GM10266 (cell line): ENCODE data around the gene GPR183.
"Not testable (repeated sequence)": the region's sequence is repeated elsewhere in the genome, so short reads cannot be mapped to it uniquely, and the experiment has no call there.

Experiments used
- DNase-seq: peaks from one replicate; pipeline ENCODE4 v3.0.0; 2012; ENCODE audit errors: extremely low spot score
- CTCF ChIP-seq: IDR thresholded peaks from 2 replicates; pipeline ENCODE4 v1.5.1; 2012; ENCODE audit warnings: mild to moderate bottlenecking, low read depth; ENCODE audit not compliant: control insufficient read depth, insufficient read depth; ENCODE audit errors: missing control alignments

GPR183 gene

GRCh38 chr13:99256283-99256682 is 50.9 kb downstream of the GPR183 start:
- no peak for TF ChIP-seq CTCF
- DNase-seq: no peak

GRCh38 chr13:99255271-99255670 is 51.9 kb downstream of the GPR183 start:
- no peak for DNase-seq
- TF ChIP-seq CTCF: no peak

- no peak for DNase-seq
- no peak for TF ChIP-seq CTCF
Observed at GRCh38 chr13:99254830-99255229, 52.4 kb downstream of the GPR183 start.

GRCh38 chr13:99251921-99252320 is 55.3 kb downstream of the GPR183 start:
- no peak for DNase-seq
- no peak for TF ChIP-seq CTCF

GRCh38 chr13:99250982-99251825 is 56.0 kb downstream of the GPR183 start:
- no peak for DNase-seq
- no peak for TF ChIP-seq CTCF

- DNase-seq: not testable (repeated sequence)
Observed at GRCh38 chr13:99249606-99250005, 57.6 kb downstream of the GPR183 start.

- DNase-seq: not testable (repeated sequence)
Observed at GRCh38 chr13:99249178-99249577, 58.0 kb downstream of the GPR183 start.

- DNase-seq: no peak
- no peak for TF ChIP-seq CTCF
Observed at GRCh38 chr13:99246100-99246499, 61.1 kb downstream of the GPR183 start.
